Heart left ventricle (tissue), 13 donors: ENCODE results near the gene CDH13.

Source experiments
- POLR2A ChIP-seq, 2 donors: fragments of 450-650 bp; IDR thresholded peaks; one replicate each; pipeline ENCODE4 v1.6.1; 2017; ENCODE audit warnings: antibody characterized with exemption in 2 of 2, mild to moderate bottlenecking in 2 of 2, moderate library complexity in 2 of 2
- TF ChIP-seq, protein P1 (sequence below), 12 donors: fragments of 200-600 bp; sonication (generic) in 4 of 12; IDR thresholded peaks; one replicate each; pipeline versions ENCODE4 v1.5.0 to v1.8.0; 2018 to 2022; ENCODE audit warnings: antibody characterized with exemption in 12 of 12, mild to moderate bottlenecking in 5 of 12
- donor health status: ischemic (EF 13 %, LVEDD 7.1; RV severe dilation, severe dysfunction).
- donor health status: DM: no; HTN: yes; CAD: no.
- donor health status: DM: no; HTN: no; CAD: no.
- donor health status: ischemic (EF 25% LVEDD 6.9; RV normal size, moderate dysfunction).
- donor health status: ischemic (EF 25% LVEDD 5.7; RV mildly dilated, moderate dysfunction).
- donor health status: ischemic (EF 35%, LVEDD 5.7; RV mildly dilated, moderate dysfunction).
- donor health status: nonischemic (EF 11% LVEDD 7.7; RV severe dilation, severe dysfunction).
- donor health status: DM: yes; HTN: yes; CAD: no.
- donor health status: PGD.
- donor health status: ischemic (EF 29% LVEDD 5.4; RV normal size, mild dysfunction).
- donor health status: nonischemic (EF 23%, LVEDD 6.1; RV moderate dilation, normal function).

DNA sequence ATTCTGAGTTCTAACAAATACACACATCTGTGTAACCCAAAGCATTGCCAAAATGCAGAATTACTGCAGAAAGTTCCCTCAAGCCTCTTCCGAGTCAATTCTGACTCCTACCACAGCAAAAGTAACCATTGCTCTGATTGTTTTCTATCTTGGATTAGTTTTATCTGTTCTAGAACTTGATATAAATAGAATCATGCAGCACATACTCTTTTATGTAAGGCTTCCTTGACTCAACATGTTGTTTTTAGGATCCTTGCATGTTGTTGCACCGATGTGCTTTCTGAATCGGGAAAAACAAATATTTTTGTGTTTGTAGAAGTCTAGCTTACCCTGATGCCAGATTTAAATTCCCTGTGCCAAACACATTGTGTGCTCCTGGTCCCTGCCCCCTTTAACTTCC is 140.4 kb downstream of the CDH13 start:
- TF ChIP-seq, protein P1, sequence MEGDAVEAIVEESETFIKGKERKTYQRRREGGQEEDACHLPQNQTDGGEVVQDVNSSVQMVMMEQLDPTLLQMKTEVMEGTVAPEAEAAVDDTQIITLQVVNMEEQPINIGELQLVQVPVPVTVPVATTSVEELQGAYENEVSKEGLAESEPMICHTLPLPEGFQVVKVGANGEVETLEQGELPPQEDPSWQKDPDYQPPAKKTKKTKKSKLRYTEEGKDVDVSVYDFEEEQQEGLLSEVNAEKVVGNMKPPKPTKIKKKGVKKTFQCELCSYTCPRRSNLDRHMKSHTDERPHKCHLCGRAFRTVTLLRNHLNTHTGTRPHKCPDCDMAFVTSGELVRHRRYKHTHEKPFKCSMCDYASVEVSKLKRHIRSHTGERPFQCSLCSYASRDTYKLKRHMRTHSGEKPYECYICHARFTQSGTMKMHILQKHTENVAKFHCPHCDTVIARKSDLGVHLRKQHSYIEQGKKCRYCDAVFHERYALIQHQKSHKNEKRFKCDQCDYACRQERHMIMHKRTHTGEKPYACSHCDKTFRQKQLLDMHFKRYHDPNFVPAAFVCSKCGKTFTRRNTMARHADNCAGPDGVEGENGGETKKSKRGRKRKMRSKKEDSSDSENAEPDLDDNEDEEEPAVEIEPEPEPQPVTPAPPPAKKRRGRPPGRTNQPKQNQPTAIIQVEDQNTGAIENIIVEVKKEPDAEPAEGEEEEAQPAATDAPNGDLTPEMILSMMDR (IDR thresholded peaks at IDR 0.05): no peak
- TF ChIP-seq POLR2A (IDR thresholded peaks at IDR 0.05): no peak
